Lung (tissue), 12 donors: ENCODE results near the gene GREB1. TPM values are rescaled to one million over a fixed set of nuclear protein-coding genes. Genes with fewer than 3 reads are reported as not detected.

Source experiments
- ATAC-seq: fragments of 200-7000 bp; cut with Tn5 transposase; one replicate; pipeline ENCODE4 v1.9.1; 2020; ENCODE audit warnings: moderate number of reproducible peaks; ENCODE audit not compliant: insufficient read depth, low FRiP score
- DNase-seq, 3 donors: peaks; one replicate each; pipeline ENCODE4 v3.0.0-alpha.2; 2013 to 2017
- H3K27ac ChIP-seq, 2 donors: one replicate each; pipeline ENCODE4 v1.5.1; 2013; ENCODE audit warnings: mild to moderate bottlenecking in 2 of 2, moderate library complexity in 2 of 2, control low read depth in 1 of 2, inconsistent platforms in 1 of 2, low read depth in 1 of 2, low read length in 1 of 2
- H3K27me3 ChIP-seq, 3 donors: one replicate each; pipeline ENCODE4 v1.5.1; 2013; ENCODE audit warnings: low read length in 2 of 3; ENCODE audit not compliant: control insufficient read depth in 3 of 3, insufficient read depth in 3 of 3
- H3K36me3 ChIP-seq, 4 donors: one replicate each; pipeline ENCODE4 v1.5.1; 2013; ENCODE audit warnings: low read length in 4 of 4, mild to moderate bottlenecking in 1 of 4, moderate library complexity in 1 of 4; ENCODE audit not compliant: control insufficient read depth in 4 of 4, insufficient read depth in 4 of 4
- H3K4me1 ChIP-seq, 5 donors: one replicate each; pipeline ENCODE4 v1.5.1; 2013; ENCODE audit warnings: low read length in 5 of 5, mild to moderate bottlenecking in 2 of 5, moderate library complexity in 1 of 5; ENCODE audit not compliant: control insufficient read depth in 5 of 5, insufficient read depth in 5 of 5
- H3K4me3 ChIP-seq: one replicate; pipeline ENCODE4 v1.5.1; 2013; ENCODE audit warnings: mild to moderate bottlenecking, control low read depth, moderate library complexity
- H3K9ac ChIP-seq, 2 donors: one replicate each; pipeline ENCODE4 v1.5.1; 2013; ENCODE audit warnings: low read length in 2 of 2, control low read depth in 1 of 2; ENCODE audit not compliant: insufficient read depth in 1 of 2
- H3K9me3 ChIP-seq, 4 donors: one replicate each; pipeline ENCODE4 v1.5.1; 2013; ENCODE audit warnings: low read length in 3 of 4, mild to moderate bottlenecking in 1 of 4, moderate library complexity in 1 of 4; ENCODE audit not compliant: control insufficient read depth in 4 of 4, insufficient read depth in 3 of 4
- CTCF ChIP-seq: IDR thresholded peaks from 2 replicates; pipeline ENCODE4 v1.5.1; 2012; ENCODE audit warnings: mild to moderate bottlenecking; ENCODE audit errors: control extremely low read depth, extremely low read depth
- WGBS, 2 donors: extraction: QIAGEN DNeasy Blood & Tissue Kit; methylation state at CpG; one replicate each; pipeline ENCODE4 v1.1.7; 2013; 5-methylcytosine and 5-hydroxymethylcytosine counted together
- polyA plus RNA-seq, 2 donors: library from polyadenylated mRNA; stranded (reverse); fragments of 200-250 nt; gene quantifications; one replicate each; pipeline ENCODE4 v1.2.1, GENCODE V29; 2013
- total RNA-seq, 2 donors: library from RNA; depleted of rRNA in 1 of 2; stranded (reverse); fragments of >200 nt in 1 of 2; gene quantifications; one replicate each; pipeline ENCODE4 v1.2.1, GENCODE V29; 2014 to 2021
- donor health status: control.
- donor health status: control.
- donor health status: Bipolar disorder and iron deficiency.
- donor health status: healthy.
- donor health status: DM: yes; HTN: yes; CAD: no.

The GREB1 gene
- total and polyA plus RNA-seq, 4 donors: 0.23 to 3.3 (median 1.8) TPM

GRCh38 chr2:11589316-11589940, 55.6 kb downstream of the GREB1 start:
- Histone ChIP-seq H3K4me3 (no peak overlapping the region), H3K36me3 (peaks cover 0 to 5% (median 2%) of the 10 kb centered on the region in 4 donors), H3K27ac (no peak overlapping the region), H3K9ac (no peak overlapping the region), H3K4me1 (no peaks in the 10 kb centered on the region), H3K9me3 (no peaks in the 10 kb centered on the region), H3K27me3 (no peaks in the 10 kb centered on the region)
- 91 to 92% methylated on average over 12 of the region's 12 CpGs for WGBS, 2 donors
- TF ChIP-seq CTCF: no peak
- no peak for DNase-seq
- ATAC-seq: no peak

- TF ChIP-seq CTCF: no peak
- DNase-seq (no peak), ATAC-seq (no peak)
Measured at GRCh38 chr2:11590193-11590592, 56.3 kb downstream of the GREB1 start.

GRCh38 chr2:11591091-11591490, 57.2 kb downstream of the GREB1 start:
- Histone ChIP-seq H3K4me1 (no peaks in the 10 kb centered on the region), H3K9ac (no peak overlapping the region), H3K27ac (no peak overlapping the region), H3K9me3 (no peaks in the 10 kb centered on the region), H3K36me3 (peaks cover 0 to 8% (median 0%) of the 10 kb centered on the region in 4 donors), H3K4me3 (no peak overlapping the region), H3K27me3 (no peaks in the 10 kb centered on the region)
- WGBS, 2 donors: 94 to 95% methylated on average over 8 of the region's 8 CpGs
- no peak for ATAC-seq
- TF ChIP-seq CTCF: no peak
- DNase-seq: no peak

More at GRCh38 chr2:11590193-11590592, 56.3 kb downstream of the GREB1 start:
- Histone ChIP-seq H3K9me3 (no peaks in the 10 kb centered on the region), H3K36me3 (peaks cover 0 to 5% (median 2%) of the 10 kb centered on the region in 4 donors), H3K4me1 (no peaks in the 10 kb centered on the region), H3K27me3 (no peaks in the 10 kb centered on the region), H3K9ac (no peak overlapping the region), H3K27ac (no peak overlapping the region), H3K4me3 (no peak overlapping the region)
- WGBS, 2 donors: 97 to 98% methylated on average over 9 of the region's 9 CpGs
